ENCODE results near the gene APOM.

The APOM gene

GRCh38 chr6:31631209-31631608 lies 24.5 kb upstream of the APOM start:
- DNase-seq (ENCODE audit: low read depth): no peak

- no peak for DNase-seq (ENCODE audit: low read depth)
Observed at GRCh38 chr6:31631681-31632278, 23.9 kb upstream of the APOM start.

DNA sequence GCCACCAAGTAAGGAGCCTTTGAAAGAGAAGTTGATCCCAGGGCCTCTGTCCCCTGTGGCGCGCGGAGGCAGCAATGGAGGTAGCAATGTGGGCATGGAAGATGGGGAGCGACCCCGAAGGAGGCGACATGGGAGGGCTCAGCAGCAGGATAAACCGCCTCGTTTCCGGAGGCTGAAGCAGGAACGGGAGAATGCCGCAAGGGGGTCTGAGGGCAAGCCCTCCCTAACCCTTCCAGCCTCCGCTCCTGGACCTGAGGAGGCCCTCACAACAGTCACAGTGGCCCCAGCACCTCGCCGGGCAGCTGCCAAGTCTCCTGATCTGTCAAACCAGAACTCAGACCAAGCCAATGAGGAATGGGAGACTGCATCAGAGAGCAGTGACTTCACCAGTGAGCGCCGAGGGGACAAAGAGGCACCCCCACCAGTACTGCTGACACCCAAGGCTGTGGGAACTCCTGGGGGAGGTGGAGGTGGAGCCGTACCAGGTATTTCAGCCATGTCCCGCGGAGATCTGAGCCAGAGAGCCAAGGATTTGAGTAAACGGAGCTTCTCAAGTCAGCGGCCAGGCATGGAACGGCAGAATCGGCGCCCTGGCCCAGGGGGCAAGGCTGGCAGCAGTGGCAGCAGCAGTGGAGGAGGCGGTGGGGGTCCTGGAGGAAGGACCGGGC lies 23.3 kb upstream of the APOM start:
- DNase-seq (ENCODE audit: low read depth): no peak

DNA sequence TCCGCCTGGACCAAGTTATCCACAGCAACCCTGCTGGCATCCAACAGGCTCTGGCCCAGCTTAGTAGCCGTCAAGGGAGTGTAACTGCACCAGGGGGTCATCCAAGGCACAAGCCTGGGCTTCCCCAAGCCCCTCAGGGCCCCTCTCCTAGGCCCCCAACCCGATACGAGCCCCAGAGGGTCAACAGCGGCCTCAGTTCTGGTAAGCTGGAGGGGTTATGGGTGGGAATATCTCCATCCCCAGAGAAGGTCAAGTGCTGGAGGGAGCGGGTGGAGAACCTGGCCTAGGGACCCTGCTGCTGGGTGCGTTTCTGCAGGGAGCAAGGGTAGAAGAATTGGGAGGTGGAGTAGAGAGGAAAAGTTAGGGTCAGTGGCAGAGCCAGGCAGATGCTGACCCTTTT lies 22.2 kb upstream of the APOM start:
- no peak for DNase-seq (ENCODE audit: low read depth)

DNA sequence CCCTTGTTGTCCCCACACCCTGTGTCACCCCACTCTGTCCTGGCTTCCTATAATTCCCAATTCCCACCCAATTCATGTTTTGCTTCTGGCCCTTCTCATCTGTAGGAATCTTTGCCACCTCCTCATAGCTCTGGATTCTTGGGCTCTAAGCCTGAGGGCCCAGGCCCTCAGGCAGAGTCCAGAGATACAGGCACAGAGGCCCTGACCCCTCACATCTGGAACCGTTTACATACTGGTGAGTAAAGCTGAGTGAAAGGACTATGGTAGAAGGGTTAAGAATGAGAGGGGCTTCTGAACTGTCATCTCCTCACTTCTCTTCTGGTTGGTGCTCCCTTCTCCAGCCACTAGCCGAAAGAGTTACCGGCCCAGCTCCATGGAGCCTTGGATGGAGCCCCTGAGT lies 21.6 kb upstream of the APOM start:
- no peak for DNase-seq (ENCODE audit: low read depth)

GRCh38 chr6:31634969-31635575 lies 20.6 kb upstream of the APOM start:
- no peak for DNase-seq (ENCODE audit: low read depth)

GRCh38 chr6:31636698-31637596 lies 18.7 kb upstream of the APOM start:
- no peak for DNase-seq (ENCODE audit: low read depth)

DNA sequence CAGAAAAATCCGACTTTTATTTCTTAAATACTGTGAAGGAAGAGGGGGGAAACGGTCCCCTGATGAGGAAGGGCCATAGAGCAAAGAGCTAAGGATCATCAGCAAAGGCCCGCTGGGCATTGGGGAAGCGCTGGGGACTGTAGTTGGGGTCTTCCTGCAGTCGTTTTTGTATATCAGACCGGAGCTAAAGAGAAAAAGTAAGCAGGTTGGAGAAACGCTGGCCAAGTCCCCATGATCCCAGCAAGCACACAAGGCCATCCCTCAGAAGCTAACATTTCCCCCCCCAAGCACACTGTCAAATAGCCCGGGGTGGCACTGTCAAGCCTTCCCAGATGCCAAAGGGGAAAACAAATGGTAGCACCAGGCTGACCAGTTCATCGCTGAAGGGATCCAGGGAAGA lies 16.7 kb upstream of the APOM start:
- DNase-seq (ENCODE audit: low read depth): no peak

- no peak for DNase-seq (ENCODE audit: low read depth)
Observed at GRCh38 chr6:31639449-31639861, 16.2 kb upstream of the APOM start.

DNA sequence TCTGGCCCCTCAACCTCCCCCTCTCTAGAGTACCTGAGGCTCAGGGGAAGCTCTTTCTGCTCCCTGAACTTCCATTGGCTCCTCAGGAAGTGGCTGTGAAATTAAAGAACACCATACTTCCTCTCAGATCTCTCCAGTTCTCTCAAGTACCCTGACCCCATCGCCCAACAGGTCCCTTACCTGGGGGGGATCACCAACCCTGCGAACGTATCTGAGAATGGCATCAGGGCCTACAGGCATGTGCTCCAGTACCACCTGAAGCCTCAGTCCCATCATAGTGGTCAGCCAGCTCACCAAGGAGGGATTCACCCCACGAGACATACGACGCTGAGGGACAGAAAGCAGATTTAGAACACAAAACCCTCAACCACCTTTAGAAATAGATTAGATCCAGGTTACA lies 15.1 kb upstream of the APOM start:
- no peak for DNase-seq (ENCODE audit: low read depth)

DNA sequence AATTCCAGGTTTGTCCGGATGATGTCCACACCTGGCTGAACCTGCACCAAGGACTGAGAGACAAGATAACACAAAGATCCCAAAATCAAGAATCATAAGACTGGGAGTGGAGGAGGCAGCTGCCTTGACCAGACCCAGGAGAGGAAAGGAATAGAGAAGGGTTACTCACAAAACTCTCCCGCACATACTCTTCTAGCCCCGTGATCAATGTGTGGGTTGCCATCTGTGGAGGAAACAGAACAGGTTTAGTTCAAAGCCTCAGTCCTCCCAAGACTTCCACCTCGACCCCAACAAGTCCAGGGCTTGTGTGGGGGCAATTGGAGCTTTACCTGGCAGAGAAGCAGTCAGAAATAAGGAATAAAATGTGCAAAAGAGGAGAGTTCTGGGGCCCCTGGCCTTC lies 14.3 kb upstream of the APOM start:
- no peak for DNase-seq (ENCODE audit: low read depth)

GRCh38 chr6:31642798-31643570 lies 12.7 kb upstream of the APOM start:
- no peak for DNase-seq (ENCODE audit: low read depth)

- no peak for DNase-seq (ENCODE audit: low read depth)
Observed at GRCh38 chr6:31643818-31644454, 11.8 kb upstream of the APOM start.

- DNase-seq (ENCODE audit: low read depth): no peak
Observed at GRCh38 chr6:31645325-31645724, 10.4 kb upstream of the APOM start.

- no peak for DNase-seq (ENCODE audit: low read depth)
Observed at GRCh38 chr6:31651602-31652191, 4.0 kb upstream of the APOM start.

- no peak for DNase-seq (ENCODE audit: low read depth)
Observed at GRCh38 chr6:31652925-31653724, 2.6 kb upstream of the APOM start.

DNA sequence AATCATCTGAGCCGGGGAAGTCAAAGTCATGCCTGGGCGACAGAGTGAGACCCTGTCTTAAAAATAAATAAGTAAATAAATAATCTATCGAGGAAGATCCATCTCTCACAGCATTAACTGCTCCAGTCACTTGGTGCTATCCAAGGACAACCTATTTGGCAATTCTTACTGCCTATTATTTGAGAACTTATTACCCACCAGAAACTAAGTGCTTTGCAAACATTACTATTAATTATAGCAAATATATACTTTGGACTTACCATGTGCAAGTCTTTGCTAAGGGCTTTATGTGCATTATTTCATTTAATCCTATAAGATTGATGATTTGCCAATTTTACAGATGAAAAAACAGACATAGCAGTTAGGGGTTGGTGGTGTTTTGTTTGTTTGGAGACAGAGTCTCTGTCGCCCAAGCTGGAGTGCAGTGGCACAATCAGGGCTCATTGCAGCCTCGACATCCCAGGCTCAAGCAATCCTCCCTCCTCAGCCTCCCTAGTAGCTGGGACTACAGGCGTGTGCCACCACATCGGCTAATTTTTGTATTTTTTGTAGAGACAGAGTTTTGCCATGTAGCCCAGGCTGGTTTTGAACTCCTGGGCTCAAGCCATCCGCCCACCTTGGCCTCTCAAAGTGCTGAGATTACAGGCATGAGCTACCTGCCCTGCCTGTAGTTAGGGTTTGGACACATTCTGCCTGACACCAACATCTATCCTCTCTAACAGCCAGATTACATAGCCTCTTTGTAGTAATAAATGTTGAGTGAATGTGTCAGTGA lies 933 bp upstream of the APOM start:
- DNase-seq (ENCODE audit: low read depth): no peak

DNA sequence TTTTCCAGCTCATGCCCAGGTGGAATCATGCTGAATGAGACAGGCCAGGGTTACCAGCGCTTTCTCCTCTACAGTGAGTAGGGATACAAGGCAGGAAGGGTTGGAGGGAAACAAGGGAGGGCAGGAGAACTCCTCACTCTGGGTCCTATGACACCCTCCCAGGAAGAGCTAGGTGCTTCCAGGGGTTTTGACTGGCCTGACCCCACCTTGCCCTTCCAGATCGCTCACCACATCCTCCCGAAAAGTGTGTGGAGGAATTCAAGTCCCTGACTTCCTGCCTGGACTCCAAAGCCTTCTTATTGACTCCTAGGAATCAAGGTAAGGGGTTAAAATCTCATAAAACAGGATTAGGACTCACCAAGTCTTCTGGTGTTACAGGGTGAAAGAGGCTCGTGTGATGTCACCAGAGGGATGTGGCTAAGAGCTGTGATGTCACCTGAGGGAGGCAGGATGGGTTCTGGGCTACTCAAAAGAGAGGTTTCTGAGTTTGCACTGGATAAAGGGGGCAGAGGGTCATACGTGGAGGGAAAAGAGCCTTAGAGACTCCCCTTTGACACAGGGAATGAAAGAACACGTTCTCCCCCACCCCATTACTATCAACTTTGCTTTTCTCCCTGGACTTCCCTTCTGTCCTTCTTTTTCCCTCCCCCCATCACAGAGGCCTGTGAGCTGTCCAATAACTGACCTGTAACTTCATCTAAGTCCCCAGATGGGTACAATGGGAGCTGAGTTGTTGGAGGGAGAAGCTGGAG lies 1.9 kb downstream of the APOM start:
- no peak for DNase-seq (ENCODE audit: low read depth)

All from stimulated activated CD8-positive, alpha-beta memory T cell treated with anti-CD3 and anti-CD28 coated beads, Interleukin-15, amount 100 ng/mL, for 24 hours (primary cell).